Common myeloid progenitor, CD34-positive (primary cell): ENCODE data around the gene MAPK12.

Experiments
- CTCF ChIA-PET: fragments of 350-600 bp; sonication (Branson Sonifier 250); formaldehyde crosslinking; loops from one replicate; lab custom pipeline; 2021; ENCODE audit warnings: antibody characterized with exemption; lab: Charles Lee
- POLR2A ChIA-PET: fragments of 350-600 bp; sonication (Branson Sonifier 250); formaldehyde crosslinking; loops from one replicate; lab custom pipeline; 2021; ENCODE audit warnings: antibody characterized with exemption; lab: Charles Lee
- DNase-seq, 3 donors: peaks; one replicate each; pipeline versions ENCODE4 v3.0.0 to v3.0.0-alpha.2; 2013
- H3K27ac ChIP-seq, 2 experiments: 1 replicate in 1 of 2; 2 replicates in 1 of 2; pipeline ENCODE4 v1.7.0; 2013; ENCODE audit warnings: inconsistent platforms in 2 of 2, low read length in 2 of 2, mild to moderate bottlenecking in 2 of 2, low read depth in 1 of 2, moderate library complexity in 1 of 2; ENCODE audit not compliant: severe bottlenecking in 2 of 2, insufficient read depth in 1 of 2, poor library complexity in 1 of 2
- H3K27me3 ChIP-seq, 5 experiments: replicated peaks in 2 of 5; 1 replicate in 3 of 5; 2 replicates in 2 of 5; pipeline versions ENCODE4 v1.6.1 to v1.7.0; 2013; ENCODE audit warnings: low read length in 4 of 5, mild to moderate bottlenecking in 2 of 5, moderate library complexity in 2 of 5, inconsistent platforms in 1 of 5; ENCODE audit not compliant: insufficient read depth in 5 of 5, control insufficient read depth in 4 of 5
- H3K36me3 ChIP-seq, 4 experiments: 1 replicate in 2 of 4; 2 replicates in 2 of 4; pipeline versions ENCODE4 v1.6.1 to v1.7.0; 2013; ENCODE audit warnings: low read length in 3 of 4, control low read depth in 1 of 4, mild to moderate bottlenecking in 1 of 4; ENCODE audit not compliant: control insufficient read depth in 4 of 4, insufficient read depth in 4 of 4
- H3K4me1 ChIP-seq, 4 experiments: 1 replicate in 3 of 4; 2 replicates in 1 of 4; pipeline versions ENCODE4 v1.6.1 to v1.7.1; 2013; ENCODE audit warnings: low read length in 3 of 4, mild to moderate bottlenecking in 3 of 4, control low read depth in 1 of 4, inconsistent platforms in 1 of 4, moderate library complexity in 1 of 4; ENCODE audit not compliant: control insufficient read depth in 4 of 4, insufficient read depth in 4 of 4; ENCODE audit errors: control extremely low read depth in 1 of 4
- H3K4me3 ChIP-seq, 7 experiments: 1 replicate in 4 of 7; 2 replicates in 3 of 7; pipeline versions ENCODE4 v1.5.1 to v1.7.0; 2013; ENCODE audit warnings: mild to moderate bottlenecking in 7 of 7, low read length in 6 of 7, moderate library complexity in 6 of 7, inconsistent platforms in 2 of 7, low read depth in 2 of 7, control low read depth in 1 of 7; ENCODE audit not compliant: insufficient read depth in 4 of 7, control insufficient read depth in 1 of 7; ENCODE audit errors: extremely low read depth in 1 of 7
- H3K9me3 ChIP-seq, 5 experiments: 1 replicate in 4 of 5; 2 replicates in 1 of 5; pipeline versions ENCODE4 v1.6.1 to v1.7.1; 2013; ENCODE audit warnings: low read length in 4 of 5, mild to moderate bottlenecking in 2 of 5, inconsistent platforms in 1 of 5, low read depth in 1 of 5, moderate library complexity in 1 of 5; ENCODE audit not compliant: control insufficient read depth in 4 of 5, insufficient read depth in 2 of 5; ENCODE audit errors: control extremely low read depth in 1 of 5
- WGBS: methylation state at CpG from one replicate; pipeline ENCODE4 v1.1.5; 2013; ENCODE audit not compliant: insufficient coverage; 5-methylcytosine and 5-hydroxymethylcytosine counted together

The MAPK12 gene

GRCh38 chr22:50244420-50245213 is 16.9 kb downstream of the MAPK12 start, which contains the start of gene TUBGCP6:
TSS of gene TUBGCP6 (minus strand) at chr22:50245023. CDS start at chr22:50244459, 564 bp downstream.
- CTCF ChIA-PET, result interaction anchor here (0.9 to 1.7 kb wide), 5 partner anchors 8 to 97 kb away, joined by 3 to 7 read pairs (median 3); no protein-coding TSS in a partner anchor

GRCh38 chr22:50243685-50244419 is 17.6 kb downstream of the MAPK12 start:
- H3K9me3 ChIP-seq, result no peaks in the 10 kb centered on the region
- peak in 2 of 3 donors; percentile 37 to 49 for DNase-seq
- peak overlapping the region; percentile 91 to 95 for H3K27ac ChIP-seq
- 29% methylated on average over 22 of the region's 27 CpGs for WGBS
- peaks cover 4 to 50% (median 41%) of the 10 kb centered on the region in 4 experiments for H3K4me1 ChIP-seq
- H3K27me3 ChIP-seq, result no peaks in the 10 kb centered on the region
- POLR2A ChIA-PET, result interaction anchor here (1.4 kb wide), 1 partner anchor 282 kb away, joined by 3 read pairs; no protein-coding TSS in a partner anchor
- peaks cover 3 to 40% (median 30%) of the 10 kb centered on the region in 4 experiments for H3K36me3 ChIP-seq
- H3K4me3 ChIP-seq, result peak overlapping the region; percentile 85 to 100 (median 97)
- CTCF ChIA-PET, result interaction anchor here (0.7 to 1.7 kb wide), 7 partner anchors 9 to 149 kb away, joined by 3 to 7 read pairs (median 3); no protein-coding TSS in a partner anchor

More at GRCh38 chr22:50244420-50245213, 16.9 kb downstream of the MAPK12 start, which contains the start of gene TUBGCP6:
- no peaks in the 10 kb centered on the region for H3K9me3 ChIP-seq
- no peaks in the 10 kb centered on the region for H3K27me3 ChIP-seq
- peak within 1 kb of the TSS; percentile 85 to 100 (median 97) for H3K4me3 ChIP-seq
- POLR2A ChIA-PET, result interaction anchor here (1.4 kb wide), 1 partner anchor 281 kb away, joined by 3 read pairs; no protein-coding TSS in a partner anchor
- under 1% methylated on average over 66 of the region's 76 CpGs for WGBS
- DNase-seq, result peak; percentile 93 to 96 (median 94)
- H3K36me3 ChIP-seq, result peaks cover 3 to 36% (median 29%) of the 10 kb centered on the region in 4 experiments
- H3K27ac ChIP-seq, result peak within 1 kb of the TSS; percentile 91 to 95
- H3K4me1 ChIP-seq, result peaks cover 4 to 54% (median 43%) of the 10 kb centered on the region in 4 experiments

GRCh38 chr22:50242406-50242949 is 19.0 kb downstream of the MAPK12 start:
- ChIA-PET POLR2A (interaction anchor here (0.6 kb wide), 1 partner anchor 296 kb away, joined by 3 read pairs; no protein-coding TSS in a partner anchor), CTCF (interaction anchor here (0.5 to 2.7 kb wide), 13 partner anchors 8 to 439 kb away, joined by 3 to 8 read pairs (median 3); partner anchors contain the start of genes HDAC10 and MLC1)
- Histone ChIP-seq H3K27ac (no peak overlapping the region), H3K9me3 (no peaks in the 10 kb centered on the region), H3K4me1 (peaks cover 4 to 46% (median 40%) of the 10 kb centered on the region in 4 experiments), H3K36me3 (peaks cover 3 to 35% (median 26%) of the 10 kb centered on the region in 4 experiments), H3K4me3 (peak overlapping the region in 5 of 7 experiments; percentile 29 to 56 (median 44)), H3K27me3 (no peaks in the 10 kb centered on the region)
- 89% methylated on average over 9 of the region's 14 CpGs for WGBS
- no peak for DNase-seq

GRCh38 chr22:50238755-50239154 is 22.7 kb downstream of the MAPK12 start:
- H3K27ac ChIP-seq, result no peak overlapping the region
- ChIA-PET POLR2A (no interaction called here), CTCF (interaction anchor here (1.2 to 1.9 kb wide), 2 partner anchors 9 to 32 kb away, joined by 4 read pairs; no protein-coding TSS in a partner anchor)
- H3K27me3 ChIP-seq, result no peaks in the 10 kb centered on the region
- H3K9me3 ChIP-seq, result no peaks in the 10 kb centered on the region
- DNase-seq, result no peak
- 56% methylated on average over 6 of the region's 9 CpGs for WGBS
- H3K36me3 ChIP-seq, result peaks cover 5 to 37% (median 22%) of the 10 kb centered on the region in 4 experiments
- peaks cover 4 to 27% (median 23%) of the 10 kb centered on the region in 4 experiments for H3K4me1 ChIP-seq
- no peak overlapping the region for H3K4me3 ChIP-seq

GRCh38 chr22:50236731-50237409 is 24.6 kb downstream of the MAPK12 start:
- 85% methylated on average over 11 of the region's 11 CpGs for WGBS
- POLR2A ChIA-PET, result no interaction called here
- Histone ChIP-seq H3K9me3 (no peaks in the 10 kb centered on the region), H3K4me1 (peaks cover 0 to 10% (median 7%) of the 10 kb centered on the region in 4 experiments), H3K27me3 (no peaks in the 10 kb centered on the region), H3K4me3 (no peak overlapping the region), H3K36me3 (peaks cover 5 to 50% (median 30%) of the 10 kb centered on the region in 4 experiments), H3K27ac (no peak overlapping the region)
- peak; percentile 34 to 65 (median 55) for DNase-seq
- CTCF ChIA-PET, result interaction anchor here (0.7 to 2.3 kb wide), 11 partner anchors 11 to 469 kb away, joined by 3 to 9 read pairs (median 3); no protein-coding TSS in a partner anchor

- Histone ChIP-seq H3K4me1 (no peaks in the 10 kb centered on the region), H3K27me3 (no peaks in the 10 kb centered on the region), H3K36me3 (peaks cover 4 to 49% (median 25%) of the 10 kb centered on the region in 4 experiments), H3K27ac (no peak overlapping the region), H3K9me3 (no peaks in the 10 kb centered on the region), H3K4me3 (no peak overlapping the region)
- ChIA-PET POLR2A (no interaction called here), CTCF (no interaction called here)
- WGBS, result 98% methylated on average over 13 of the region's 18 CpGs
- no peak for DNase-seq
Observed at GRCh38 chr22:50233223-50233622, 28.3 kb downstream of the MAPK12 start.
